ENCODE results near the gene RTTN.

Gene RTTN

DNA sequence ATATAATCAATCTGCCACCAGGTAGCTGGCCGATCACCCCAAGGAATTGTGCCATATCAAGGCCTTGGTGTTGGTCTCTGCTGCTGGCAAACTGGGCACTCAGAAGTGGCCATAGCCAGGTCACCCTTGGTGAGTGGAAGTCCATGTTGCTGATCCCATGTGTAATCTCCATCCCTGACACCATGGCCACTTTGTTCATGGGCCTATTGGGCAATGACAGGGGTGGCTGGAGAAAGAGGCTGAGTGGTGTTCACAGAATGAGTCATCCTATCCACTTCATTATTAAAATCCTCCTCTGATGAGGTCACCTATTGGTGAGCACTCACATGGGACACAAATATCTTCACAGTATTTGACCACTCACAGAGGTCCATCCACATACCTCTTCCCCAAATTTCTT, 231.1 kb downstream of the RTTN start:
- DNase-seq: no peak

DNA sequence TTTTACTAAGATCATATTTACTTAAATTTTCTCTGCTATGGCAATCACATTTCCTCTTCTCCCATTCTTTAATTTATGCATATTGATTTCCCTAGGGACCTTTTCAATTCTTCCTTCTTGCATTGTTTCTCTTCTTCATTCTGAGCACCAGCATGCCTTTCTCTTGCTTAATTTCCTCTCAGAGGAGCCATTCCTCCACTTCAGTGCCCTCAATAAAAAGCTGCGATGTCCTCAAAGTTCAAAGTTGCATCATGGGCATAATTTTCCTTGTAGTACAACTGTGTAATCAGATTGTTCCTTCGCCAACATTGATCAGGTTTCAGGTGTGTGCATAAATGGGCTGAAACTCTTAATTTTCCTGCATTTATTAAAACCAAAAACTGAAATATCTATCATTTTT, 236.0 kb downstream of the RTTN start:
- DNase-seq: no peak

DNA sequence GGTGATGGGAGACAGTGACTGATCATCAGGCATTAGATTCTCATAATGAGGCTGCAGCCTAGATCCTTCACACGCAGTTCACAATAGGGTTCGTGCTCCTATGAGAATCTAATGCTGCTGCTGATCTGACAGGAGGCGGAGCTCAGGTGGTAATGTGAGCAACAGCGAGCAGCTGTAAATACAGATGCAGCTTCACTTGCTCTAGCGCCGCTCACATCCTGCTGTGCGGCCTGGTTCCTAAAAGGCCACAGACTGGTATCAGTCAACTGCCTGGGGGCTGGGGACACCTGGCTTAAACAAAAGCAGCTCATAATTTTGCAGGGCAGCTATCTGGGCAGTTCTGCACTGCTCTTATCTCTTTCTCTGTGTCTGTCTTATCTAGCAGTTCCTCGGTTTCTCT, 237.4 kb downstream of the RTTN start:
- DNase-seq: no peak

DNA sequence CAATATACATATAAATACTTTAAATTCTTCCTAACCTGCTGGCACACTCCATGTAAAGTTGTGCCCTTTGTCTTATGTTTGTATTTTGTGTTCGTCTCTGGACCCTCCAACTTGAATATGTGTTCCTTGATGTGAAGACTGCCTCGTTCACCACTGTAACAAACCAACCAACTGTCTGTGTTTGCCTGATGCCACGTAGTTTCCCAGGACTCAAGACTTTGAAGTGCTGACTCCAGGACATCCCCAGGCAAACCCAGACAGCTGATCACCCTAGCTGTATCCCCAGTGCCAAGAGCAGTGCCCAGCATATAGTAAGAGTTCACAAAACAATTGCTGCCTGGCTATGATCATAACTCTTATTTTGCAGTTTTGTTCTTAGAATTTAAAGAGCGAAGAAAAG, 242.3 kb downstream of the RTTN start:
- DNase-seq: no peak

DNA sequence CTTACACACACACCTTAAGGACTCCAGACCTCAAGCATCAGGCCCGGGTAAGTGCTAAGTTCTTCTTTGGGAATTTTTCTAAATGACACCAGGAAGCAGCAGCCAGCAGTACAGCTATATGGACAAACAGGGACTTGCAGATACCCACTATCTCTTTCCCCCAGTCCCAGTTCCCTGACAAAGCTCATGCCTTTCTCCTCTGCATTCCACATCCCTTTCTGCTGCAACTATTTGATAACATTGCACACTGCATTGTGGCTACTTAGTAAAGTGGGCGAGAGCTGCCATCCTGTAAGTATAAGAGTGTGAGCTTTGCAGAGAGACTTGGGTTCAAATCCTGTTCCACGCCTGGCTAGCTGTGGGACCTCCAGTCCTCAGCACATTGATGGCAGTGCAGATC, 243.8 kb downstream of the RTTN start:
- no peak for DNase-seq

DNA sequence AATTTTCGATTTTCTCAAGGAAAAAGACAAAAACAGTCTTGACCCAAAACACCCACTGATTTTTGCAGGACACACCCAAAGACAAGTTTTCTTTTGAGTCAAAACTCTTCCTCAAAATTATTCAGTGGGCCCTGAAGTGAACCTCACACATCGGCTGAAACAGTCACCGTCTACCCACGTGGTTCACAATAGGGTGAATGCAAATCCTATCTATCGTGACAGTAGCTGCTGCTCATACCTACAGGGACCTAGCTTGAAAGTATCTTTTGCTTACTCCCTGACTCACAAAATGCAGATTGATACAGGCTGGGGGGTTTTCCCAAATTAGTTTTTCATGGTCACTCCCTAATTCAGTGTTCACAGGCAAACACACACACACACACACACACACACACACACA, 247.1 kb downstream of the RTTN start:
- no peak for DNase-seq

DNA sequence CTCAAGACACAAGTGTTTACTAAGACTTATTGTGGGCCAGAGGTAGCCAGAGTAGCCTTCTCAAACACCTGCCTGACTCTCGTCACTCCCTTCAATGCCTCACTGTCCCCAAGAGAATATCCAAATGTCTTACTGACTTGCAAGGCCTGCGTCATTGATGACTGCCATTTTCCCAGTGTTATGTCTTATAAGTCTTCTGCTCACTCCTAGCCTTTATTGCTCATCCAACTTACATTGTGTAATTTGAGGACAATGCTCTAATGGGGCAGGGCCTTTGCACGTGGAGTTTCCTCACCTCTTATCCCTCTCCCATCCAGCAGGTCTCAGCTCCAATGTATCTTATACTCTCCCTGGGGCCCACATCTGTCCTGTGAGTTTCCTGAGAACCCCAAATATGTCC, 247.7 kb downstream of the RTTN start:
- no peak for DNase-seq

DNA sequence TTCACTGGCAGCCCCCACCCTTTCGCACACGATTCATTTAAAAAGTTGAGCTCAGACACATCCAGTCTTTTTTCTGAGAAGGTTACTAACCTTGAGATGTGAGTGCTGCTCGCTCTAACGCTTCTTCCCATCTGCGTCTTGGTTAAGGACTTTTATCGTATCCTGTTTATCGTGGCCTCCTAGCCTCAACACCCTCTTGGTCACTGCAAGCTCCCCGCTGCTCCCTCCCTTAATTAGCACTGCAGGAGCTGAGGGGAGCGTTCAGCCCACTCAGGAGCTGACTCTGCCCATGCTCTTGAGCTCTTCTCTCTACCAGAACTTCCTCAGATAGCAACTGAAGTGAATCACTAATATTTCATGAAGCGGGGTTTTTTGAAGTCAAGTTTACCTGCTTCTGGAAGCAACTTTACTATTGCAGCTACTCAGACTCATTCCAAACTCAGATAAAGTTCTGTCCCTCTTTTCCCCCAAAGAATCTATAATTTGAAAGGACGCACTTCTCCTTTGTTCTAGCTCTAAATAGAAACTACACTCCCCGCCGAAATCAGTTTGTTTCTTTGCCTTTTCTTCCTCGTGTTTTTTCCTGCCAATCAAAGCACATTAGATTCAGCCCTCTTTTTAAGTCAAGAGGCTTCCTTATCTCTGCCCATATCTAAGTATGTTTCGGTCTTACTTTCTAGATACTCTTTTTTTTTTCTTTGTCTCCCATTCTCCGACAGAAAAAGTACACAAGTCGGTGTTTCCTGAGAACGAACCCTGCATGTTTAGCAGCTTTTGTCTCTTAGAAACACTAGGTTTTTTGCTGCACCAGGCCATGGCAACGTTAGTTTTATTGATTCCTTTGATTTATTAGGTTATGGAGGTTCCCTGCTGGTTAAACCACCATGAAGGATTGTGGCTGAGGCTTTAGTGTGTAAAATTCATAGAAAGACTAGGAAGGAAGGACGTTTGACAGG, 248.5 kb downstream of the RTTN start:
- no peak for DNase-seq

DNA sequence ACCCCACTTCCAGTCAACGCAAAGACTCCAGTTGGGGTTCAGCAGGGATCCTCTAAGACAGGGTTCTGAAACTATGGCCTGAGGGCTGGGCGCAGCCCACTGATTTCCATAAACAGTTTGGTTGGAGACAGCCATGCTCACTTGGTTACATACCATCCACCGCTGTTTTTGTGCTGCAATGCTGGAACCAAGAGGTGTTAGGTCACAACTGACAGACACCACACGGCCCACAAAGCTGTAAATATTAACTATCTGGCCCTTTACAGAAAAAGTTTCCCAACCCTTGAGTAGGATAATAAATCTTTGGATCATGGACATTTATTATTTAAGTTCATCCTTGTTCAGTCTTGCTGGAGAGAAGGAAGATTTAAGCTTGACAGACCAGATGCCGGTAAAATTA, 249.4 kb downstream of the RTTN start:
- no peak for DNase-seq

DNA sequence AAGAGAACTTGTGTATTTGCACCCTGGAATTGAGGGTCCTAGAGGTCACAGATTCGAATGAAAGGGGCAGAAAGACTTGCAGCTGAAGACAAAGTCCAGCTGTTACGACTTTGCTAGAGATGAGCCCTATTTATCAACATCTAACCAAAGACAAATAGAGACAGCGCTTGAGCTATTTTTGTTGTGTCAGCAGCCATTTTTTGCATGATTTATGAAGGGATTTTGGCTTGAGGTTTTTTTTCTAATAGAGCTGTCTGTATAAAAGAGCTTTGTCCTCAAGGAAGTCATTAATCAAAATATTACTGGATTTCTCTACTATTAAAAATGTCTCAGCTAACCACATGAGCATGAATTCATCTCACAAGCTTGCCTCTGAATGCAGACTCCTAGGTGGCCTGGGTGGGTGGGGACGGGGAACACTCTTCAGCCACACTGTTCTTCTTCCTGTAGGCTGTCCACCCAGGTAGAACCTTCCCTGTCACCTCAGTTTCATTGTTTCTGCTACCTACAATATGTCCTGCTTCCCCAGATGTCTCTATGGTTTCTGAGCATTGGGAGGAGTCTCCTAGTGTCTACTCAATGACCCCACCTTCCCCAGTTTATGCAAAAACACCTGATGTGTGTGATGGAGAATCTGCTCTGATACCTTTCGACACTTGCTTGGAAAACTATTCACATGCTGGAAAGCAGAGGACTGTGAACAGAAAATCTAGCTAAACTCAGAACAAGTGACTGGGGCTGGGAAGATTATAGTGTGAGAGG, 250.6 kb downstream of the RTTN start:
- DNase-seq: no peak

DNA sequence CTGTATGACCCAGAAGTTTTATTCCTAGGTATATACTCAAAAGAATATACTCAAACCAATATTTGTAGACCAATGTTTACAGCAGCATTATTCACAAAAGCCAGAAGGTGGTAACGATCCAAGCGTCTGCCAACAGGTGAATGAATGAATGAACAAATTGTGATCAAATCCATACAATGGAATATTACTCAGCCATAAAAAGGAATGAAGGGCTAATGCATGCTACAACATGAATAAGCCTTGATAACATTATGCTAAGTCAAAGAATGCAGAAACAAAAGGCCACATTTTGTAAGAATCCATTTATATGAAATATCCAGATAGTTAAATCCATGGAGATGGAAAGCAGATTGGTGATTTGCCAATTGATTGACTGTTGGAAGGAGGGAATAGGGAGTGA, 252.3 kb downstream of the RTTN start:
- DNase-seq: no peak

Measured in GOT3 (cell line).